ENCODE measurements around the gene FRMD4A.
A peak's percentile ranks its signal among the peaks of the same experiment; 100 is the strongest.
"Not testable (repeated sequence)": the region's sequence is repeated elsewhere in the genome, so short reads cannot be mapped to it uniquely, and the experiment has no call there.

FRMD4A gene

GRCh38 chr10:14213703-14214102, 117.0 kb downstream of the FRMD4A start:
- not testable (repeated sequence) for H3K4me1 Mint-ChIP-seq; H3K9me3 Mint-ChIP-seq; H3K4me3 Mint-ChIP-seq; H3K36me3 Mint-ChIP-seq (ENCODE audit: low read depth); H3K27ac Mint-ChIP-seq; ATAC-seq; H3K27me3 Mint-ChIP-seq; DNase-seq

- Mint-ChIP-seq H3K36me3 (ENCODE audit: low read depth) (no peaks in the 10 kb centered on the region), H3K27ac (no peak overlapping the region), H3K27me3 (peaks cover 8% of the 10 kb centered on the region), H3K4me1 (no peaks in the 10 kb centered on the region), H3K4me3 (no peak overlapping the region), H3K9me3 (peaks cover 4% of the 10 kb centered on the region)
- ATAC-seq (no peak), DNase-seq (no peak)
Measured at GRCh38 chr10:14211610-14212009, 119.1 kb downstream of the FRMD4A start.

GRCh38 chr10:14208231-14208630, 122.5 kb downstream of the FRMD4A start:
- Mint-ChIP-seq H3K9me3 (no peaks in the 10 kb centered on the region), H3K36me3 (ENCODE audit: low read depth) (no peaks in the 10 kb centered on the region), H3K27ac (no peak overlapping the region), H3K27me3 (peaks cover 6% of the 10 kb centered on the region), H3K4me3 (no peak overlapping the region), H3K4me1 (no peaks in the 10 kb centered on the region)
- DNase-seq: no peak
- no peak for ATAC-seq

- no peak overlapping the region for H3K4me3 Mint-ChIP-seq
- no peaks in the 10 kb centered on the region for H3K4me1 Mint-ChIP-seq
- no peaks in the 10 kb centered on the region for H3K9me3 Mint-ChIP-seq
- no peak for ATAC-seq
- no peak for DNase-seq
- H3K36me3 Mint-ChIP-seq (ENCODE audit: low read depth): no peaks in the 10 kb centered on the region
- H3K27me3 Mint-ChIP-seq: peaks cover 3% of the 10 kb centered on the region
- H3K27ac Mint-ChIP-seq: no peak overlapping the region
Measured at GRCh38 chr10:14205233-14205632, 125.5 kb downstream of the FRMD4A start.

- no peaks in the 10 kb centered on the region for H3K4me1 Mint-ChIP-seq
- H3K9me3 Mint-ChIP-seq: no peaks in the 10 kb centered on the region
- no peaks in the 10 kb centered on the region for H3K36me3 Mint-ChIP-seq (ENCODE audit: low read depth)
- no peak overlapping the region for H3K27ac Mint-ChIP-seq
- no peak overlapping the region for H3K4me3 Mint-ChIP-seq
- ATAC-seq (no peak), DNase-seq (peak; percentile 12)
- peaks cover 11% of the 10 kb centered on the region for H3K27me3 Mint-ChIP-seq
Measured at GRCh38 chr10:14200698-14201544, 129.8 kb downstream of the FRMD4A start.

GRCh38 chr10:14199098-14199497, 131.6 kb downstream of the FRMD4A start:
- H3K27me3 Mint-ChIP-seq: peaks cover 23% of the 10 kb centered on the region
- not testable (repeated sequence) for DNase-seq; H3K9me3 Mint-ChIP-seq; ATAC-seq; H3K4me3 Mint-ChIP-seq; H3K4me1 Mint-ChIP-seq; H3K27ac Mint-ChIP-seq; H3K36me3 Mint-ChIP-seq (ENCODE audit: low read depth)

GRCh38 chr10:14198078-14198477, 132.6 kb downstream of the FRMD4A start:
- H3K27ac Mint-ChIP-seq: no peak overlapping the region
- H3K4me1 Mint-ChIP-seq: peaks cover 5% of the 10 kb centered on the region
- H3K27me3 Mint-ChIP-seq: peaks cover 25% of the 10 kb centered on the region
- no peak for ATAC-seq
- H3K9me3 Mint-ChIP-seq: no peaks in the 10 kb centered on the region
- H3K36me3 Mint-ChIP-seq (ENCODE audit: low read depth): no peaks in the 10 kb centered on the region
- DNase-seq: no peak
- H3K4me3 Mint-ChIP-seq: no peak overlapping the region

- DNase-seq (no peak), ATAC-seq (no peak)
- no peak overlapping the region for H3K27ac Mint-ChIP-seq
- peaks cover 26% of the 10 kb centered on the region for H3K27me3 Mint-ChIP-seq
- H3K4me3 Mint-ChIP-seq: no peak overlapping the region
- no peaks in the 10 kb centered on the region for H3K9me3 Mint-ChIP-seq
- peaks cover 9% of the 10 kb centered on the region for H3K4me1 Mint-ChIP-seq
- no peaks in the 10 kb centered on the region for H3K36me3 Mint-ChIP-seq (ENCODE audit: low read depth)
Measured at GRCh38 chr10:14196113-14196512, 134.6 kb downstream of the FRMD4A start.

- Mint-ChIP-seq H3K36me3 (ENCODE audit: low read depth) (no peaks in the 10 kb centered on the region), H3K9me3 (no peaks in the 10 kb centered on the region), H3K4me3 (no peak overlapping the region), H3K27ac (no peak overlapping the region), H3K4me1 (peaks cover 9% of the 10 kb centered on the region), H3K27me3 (peaks cover 29% of the 10 kb centered on the region)
- no peak for ATAC-seq
- DNase-seq: no peak
Measured at GRCh38 chr10:14195433-14195832, 135.3 kb downstream of the FRMD4A start.

- Mint-ChIP-seq H3K4me3 (no peak overlapping the region), H3K27me3 (peaks cover 33% of the 10 kb centered on the region), H3K36me3 (ENCODE audit: low read depth) (no peaks in the 10 kb centered on the region), H3K4me1 (peaks cover 9% of the 10 kb centered on the region), H3K27ac (no peak overlapping the region), H3K9me3 (no peaks in the 10 kb centered on the region)
- DNase-seq (no peak), ATAC-seq (no peak)
Measured at GRCh38 chr10:14192746-14193145, 138.0 kb downstream of the FRMD4A start.

GRCh38 chr10:14191871-14192270, 138.9 kb downstream of the FRMD4A start:
- Mint-ChIP-seq H3K9me3 (no peaks in the 10 kb centered on the region), H3K4me1 (peaks cover 9% of the 10 kb centered on the region), H3K36me3 (ENCODE audit: low read depth) (no peaks in the 10 kb centered on the region), H3K27me3 (peaks cover 32% of the 10 kb centered on the region), H3K4me3 (no peak overlapping the region), H3K27ac (no peak overlapping the region)
- DNase-seq (no peak), ATAC-seq (no peak)

GRCh38 chr10:14191407-14191806, 139.3 kb downstream of the FRMD4A start:
- H3K27me3 Mint-ChIP-seq: peaks cover 32% of the 10 kb centered on the region

GRCh38 chr10:14190702-14191101, 140.0 kb downstream of the FRMD4A start:
- no peak overlapping the region for H3K27ac Mint-ChIP-seq
- no peaks in the 10 kb centered on the region for H3K9me3 Mint-ChIP-seq
- H3K4me3 Mint-ChIP-seq: no peak overlapping the region
- peaks cover 29% of the 10 kb centered on the region for H3K27me3 Mint-ChIP-seq
- H3K36me3 Mint-ChIP-seq (ENCODE audit: low read depth): no peaks in the 10 kb centered on the region
- H3K4me1 Mint-ChIP-seq: peaks cover 16% of the 10 kb centered on the region
- no peak for DNase-seq
- ATAC-seq: no peak

More at GRCh38 chr10:14191407-14191806, 139.3 kb downstream of the FRMD4A start:
- H3K4me3 Mint-ChIP-seq: no peak overlapping the region
- H3K9me3 Mint-ChIP-seq: no peaks in the 10 kb centered on the region
- H3K4me1 Mint-ChIP-seq: peaks cover 9% of the 10 kb centered on the region
- no peak for ATAC-seq
- DNase-seq: no peak
- H3K27ac Mint-ChIP-seq: no peak overlapping the region
- no peaks in the 10 kb centered on the region for H3K36me3 Mint-ChIP-seq (ENCODE audit: low read depth)

GRCh38 chr10:14186245-14186644, 144.5 kb downstream of the FRMD4A start:
- peak overlapping the region; percentile 18 for H3K4me3 Mint-ChIP-seq
- no peak for DNase-seq

GRCh38 chr10:14185316-14186045, 145.2 kb downstream of the FRMD4A start:
- peak overlapping the region; percentile 68 for H3K4me3 Mint-ChIP-seq
- DNase-seq (peak; percentile 60), ATAC-seq (peak; percentile 99)
- H3K27me3 Mint-ChIP-seq: peaks cover 41% of the 10 kb centered on the region
- H3K9me3 Mint-ChIP-seq: no peaks in the 10 kb centered on the region
- H3K36me3 Mint-ChIP-seq (ENCODE audit: low read depth): peaks cover 3% of the 10 kb centered on the region
- peak overlapping the region; percentile 98 for H3K27ac Mint-ChIP-seq
- peaks cover 28% of the 10 kb centered on the region for H3K4me1 Mint-ChIP-seq

More at GRCh38 chr10:14186245-14186644, 144.5 kb downstream of the FRMD4A start:
- Mint-ChIP-seq H3K27ac (peak overlapping the region; percentile 75), H3K27me3 (peaks cover 37% of the 10 kb centered on the region), H3K4me1 (peaks cover 28% of the 10 kb centered on the region), H3K36me3 (ENCODE audit: low read depth) (peaks cover 3% of the 10 kb centered on the region), H3K9me3 (no peaks in the 10 kb centered on the region)
- no peak for ATAC-seq
